HG03378 (cell line): ENCODE data around the gene TNFAIP8.
A peak's percentile ranks its signal among the peaks of the same experiment; 100 is the strongest.

Experiments
- ATAC-seq: cut with Tn5 transposase; IDR thresholded peaks from one replicate; pipeline ENCODE4 v1.9.1; 2021; ENCODE audit warnings: mild to moderate bottlenecking, moderate library complexity; ENCODE audit not compliant: unreplicated experiment

TNFAIP8 gene

DNA sequence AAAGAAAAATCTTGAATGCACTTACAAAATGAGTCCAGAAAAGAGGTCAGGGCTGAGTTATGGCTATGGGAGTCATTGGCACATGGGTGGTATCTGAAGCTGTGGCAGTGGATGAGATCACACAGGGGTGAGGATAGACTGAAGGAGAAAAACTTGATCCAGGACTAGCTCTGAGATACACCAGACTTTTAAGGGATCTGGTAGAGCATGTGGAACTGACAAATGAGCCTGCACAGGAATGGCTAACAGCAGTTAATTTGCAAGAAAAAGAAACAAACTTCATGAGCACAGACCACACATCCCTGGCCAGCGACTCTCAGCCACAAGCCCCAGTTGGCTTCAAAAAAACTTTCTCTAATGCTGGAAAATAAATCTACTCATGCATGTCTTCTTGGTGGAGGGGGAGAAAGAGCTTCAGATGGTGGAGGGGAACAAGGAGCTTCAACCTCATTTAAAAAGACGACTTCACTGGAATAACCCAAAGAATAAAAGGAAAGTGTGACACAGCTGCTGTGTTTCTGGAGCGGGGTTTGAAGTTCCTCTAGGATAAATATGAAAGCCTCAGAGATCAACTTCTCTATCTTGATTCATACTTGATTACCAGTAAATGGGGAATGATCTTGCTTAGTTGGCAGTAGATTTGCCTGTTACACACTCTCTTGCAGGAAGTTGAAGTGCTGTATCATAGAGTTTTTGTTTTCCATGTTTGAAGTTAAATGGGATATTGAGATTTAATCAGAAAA lies 33.6 kb downstream of the TNFAIP8 start:
- ATAC-seq: no peak

DNA sequence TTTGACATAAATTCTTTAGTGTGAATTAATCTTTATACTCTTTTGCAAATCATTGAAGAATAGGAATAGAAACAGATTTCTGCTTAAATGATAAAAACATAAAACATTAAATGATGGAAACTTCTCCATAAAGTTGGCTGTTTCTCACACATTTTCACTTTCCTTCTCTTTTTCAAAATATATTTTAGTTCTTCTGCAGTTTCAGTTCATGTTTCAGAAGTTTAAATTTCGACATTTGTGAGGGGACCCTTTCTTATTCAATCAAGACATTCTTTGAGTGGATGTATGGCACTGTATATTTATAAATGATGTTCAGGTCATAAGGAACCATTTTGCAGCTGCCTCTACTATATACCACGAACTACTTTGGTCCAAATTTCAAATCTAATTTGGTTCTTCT lies 34.6 kb downstream of the TNFAIP8 start:
- no peak for ATAC-seq

DNA sequence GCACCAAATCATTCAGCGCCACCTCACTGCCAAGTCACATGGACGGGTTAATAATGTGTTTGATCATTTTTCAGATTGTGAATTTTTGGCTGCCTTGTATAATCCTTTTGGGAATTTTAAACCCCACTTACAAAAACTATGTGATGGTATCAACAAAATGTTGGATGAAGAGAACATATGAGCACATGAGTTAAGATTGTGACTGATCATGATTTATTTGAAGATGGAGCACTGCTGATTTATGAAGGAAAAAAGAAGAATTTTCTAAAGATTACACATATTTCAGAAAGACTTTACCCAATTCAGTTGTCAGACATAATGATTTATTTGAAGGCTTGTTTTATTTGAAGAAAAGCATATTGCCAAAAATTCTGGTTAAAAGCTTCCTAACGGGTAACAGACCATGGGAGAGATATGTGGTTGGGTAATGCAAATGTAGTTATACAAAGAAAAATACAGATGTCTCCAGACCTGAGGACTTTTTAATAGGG lies 37.4 kb downstream of the TNFAIP8 start:
- no peak for ATAC-seq

DNA sequence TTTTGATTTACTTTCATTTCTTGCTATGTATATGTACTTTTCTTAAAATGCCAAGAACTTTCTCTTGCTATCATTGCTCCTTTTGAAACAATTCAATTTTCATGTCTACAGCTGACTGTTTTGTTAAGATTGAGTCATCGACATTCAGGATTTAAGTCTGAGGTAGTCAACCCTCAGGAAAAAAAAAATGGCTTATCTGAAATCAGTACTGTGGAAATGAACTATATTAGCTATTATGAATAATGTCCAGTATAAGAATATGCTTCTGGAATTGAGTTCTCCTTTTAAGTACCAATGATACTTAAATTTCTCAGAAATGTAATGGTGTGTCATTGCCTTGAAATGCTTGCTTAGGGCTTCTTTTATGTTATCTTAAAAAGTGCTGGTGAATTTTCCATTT lies 37.9 kb downstream of the TNFAIP8 start:
- ATAC-seq: no peak

DNA sequence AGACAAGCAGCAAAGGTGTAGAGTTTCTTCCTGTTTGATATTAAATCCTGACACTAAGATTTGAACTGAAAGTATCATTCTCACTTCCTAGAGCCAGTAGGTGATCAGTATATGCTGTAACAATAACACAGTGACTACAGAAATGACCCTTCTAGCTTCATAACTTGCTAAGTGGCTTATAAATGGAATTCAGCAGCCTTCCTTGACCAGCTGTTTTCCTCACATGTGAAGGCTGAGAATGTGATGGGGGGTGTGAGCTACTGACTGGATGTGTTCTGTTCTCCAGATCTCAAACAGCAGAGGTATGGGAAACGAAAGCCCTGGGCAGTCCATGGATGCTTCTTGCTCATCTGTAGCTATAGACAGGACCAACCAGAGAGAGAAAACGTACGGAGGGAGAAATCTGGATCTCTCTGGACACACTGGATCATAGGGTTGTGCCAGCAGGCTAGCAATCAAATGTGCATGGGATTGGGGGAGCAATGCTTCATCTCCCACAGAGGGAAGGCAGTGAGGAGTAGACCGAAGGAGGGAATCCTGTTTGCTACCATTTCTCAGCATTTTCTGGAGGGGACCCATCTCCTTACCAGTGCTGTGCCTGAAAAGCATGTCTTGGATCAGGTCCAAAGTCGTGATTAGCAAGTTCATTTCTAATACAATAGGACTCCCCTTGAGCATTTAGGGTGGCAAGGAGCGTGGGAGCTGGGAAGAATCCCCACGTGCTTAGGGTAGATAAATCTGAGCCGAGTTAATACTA lies 39.4 kb downstream of the TNFAIP8 start:
- peak; percentile 59 for ATAC-seq

DNA sequence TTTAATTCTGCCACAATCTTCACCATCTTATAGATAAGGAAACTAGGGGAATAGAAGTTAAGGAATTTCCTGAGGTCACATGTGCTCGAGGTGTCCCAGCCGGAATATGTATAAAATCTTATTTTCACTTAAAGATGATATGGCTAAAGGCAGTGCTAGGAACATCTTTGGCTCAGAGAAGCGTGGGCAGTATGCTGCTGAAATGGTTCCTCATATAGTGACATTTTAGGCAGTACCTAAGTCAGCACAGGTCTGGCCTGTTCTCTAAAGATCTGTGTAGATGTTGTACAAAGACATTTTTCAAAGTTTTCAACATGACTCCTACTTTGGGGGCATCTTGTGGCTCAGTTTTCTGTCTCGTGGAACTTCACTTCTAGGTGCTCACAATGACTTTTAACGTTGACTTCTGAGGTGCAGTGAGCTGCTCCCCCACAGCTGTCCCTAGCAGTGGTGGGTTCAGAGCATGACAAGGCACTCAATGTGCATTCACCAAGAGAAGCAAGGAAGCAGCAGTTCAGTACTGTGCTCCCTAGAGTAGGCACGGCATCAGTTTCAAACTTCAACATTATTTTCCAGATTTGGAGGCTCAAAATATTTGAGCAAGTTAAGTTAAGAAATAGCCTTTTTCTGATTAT lies 40.3 kb downstream of the TNFAIP8 start:
- ATAC-seq: no peak

DNA sequence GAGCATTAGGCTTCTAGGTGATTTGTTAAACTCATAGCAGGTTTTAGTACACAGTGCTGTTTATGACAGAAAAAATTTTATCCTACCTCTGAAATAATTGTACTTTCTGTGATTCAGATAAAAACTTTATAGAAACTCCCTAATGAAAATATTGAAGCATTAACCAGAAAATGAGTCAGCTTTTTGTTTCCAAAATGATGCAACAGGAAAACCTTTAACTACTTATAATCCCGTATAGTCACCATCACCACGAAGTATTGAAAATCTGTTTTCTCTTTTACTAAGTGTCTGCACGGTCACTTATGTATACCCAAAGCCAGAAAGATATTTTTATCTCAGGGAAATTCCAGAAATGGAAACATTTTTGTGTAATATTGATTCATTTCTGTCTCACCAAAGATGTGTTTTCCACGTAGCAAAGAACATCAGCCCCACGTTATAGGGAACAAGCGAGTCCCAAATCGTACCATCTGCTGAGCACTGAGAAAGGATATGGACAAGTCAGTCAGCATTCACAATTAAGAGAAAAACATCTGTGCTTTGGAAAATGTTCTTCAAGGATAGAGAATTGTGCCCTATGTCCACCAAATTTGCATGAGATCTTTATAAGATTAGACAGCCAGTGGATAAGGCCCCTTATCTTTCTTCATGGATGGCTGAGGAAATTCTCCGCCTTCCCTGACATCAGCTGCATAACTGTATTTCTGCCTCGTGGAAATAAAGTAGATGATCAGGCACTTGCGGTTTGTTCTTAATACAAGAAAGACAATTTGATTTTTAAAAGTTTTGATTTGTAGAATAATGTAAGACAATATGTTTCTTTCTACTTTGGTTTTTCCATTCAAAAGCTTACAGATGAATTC lies 41.9 kb downstream of the TNFAIP8 start:
- peak; percentile 78 for ATAC-seq

DNA sequence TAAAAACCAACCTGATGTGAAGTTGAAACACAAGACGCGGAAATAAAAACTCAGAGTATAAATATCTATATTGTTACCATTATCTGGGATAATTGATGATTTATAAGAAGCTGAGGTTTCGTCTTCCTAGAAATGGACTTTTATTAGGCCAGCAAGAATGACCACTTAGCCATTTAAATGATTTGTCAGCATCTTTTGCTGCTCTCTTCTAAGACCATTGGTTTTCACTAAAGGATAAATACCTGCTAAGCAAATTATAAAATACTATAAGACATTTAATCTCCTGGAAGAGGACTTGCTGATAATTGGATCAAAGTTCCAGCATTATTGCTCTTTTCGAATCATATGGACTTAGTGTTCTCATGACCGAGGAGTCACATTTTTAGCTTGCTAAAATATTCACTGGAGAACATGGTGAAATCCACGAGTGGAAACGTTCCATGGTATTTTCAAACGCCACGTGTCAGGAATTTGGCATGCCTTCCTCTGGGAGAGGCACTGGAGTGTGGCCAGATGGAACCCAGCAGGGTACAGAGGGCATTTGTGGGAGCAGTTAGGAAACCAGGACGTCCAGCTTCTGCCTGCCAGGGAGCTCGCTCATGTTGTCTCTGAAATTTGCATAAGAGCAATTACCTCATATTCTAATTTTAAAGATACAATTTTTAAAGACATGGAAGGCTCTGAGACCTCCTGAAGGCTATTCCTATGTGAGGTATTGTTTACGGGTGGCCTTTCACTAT lies 43.1 kb downstream of the TNFAIP8 start:
- ATAC-seq: no peak

DNA sequence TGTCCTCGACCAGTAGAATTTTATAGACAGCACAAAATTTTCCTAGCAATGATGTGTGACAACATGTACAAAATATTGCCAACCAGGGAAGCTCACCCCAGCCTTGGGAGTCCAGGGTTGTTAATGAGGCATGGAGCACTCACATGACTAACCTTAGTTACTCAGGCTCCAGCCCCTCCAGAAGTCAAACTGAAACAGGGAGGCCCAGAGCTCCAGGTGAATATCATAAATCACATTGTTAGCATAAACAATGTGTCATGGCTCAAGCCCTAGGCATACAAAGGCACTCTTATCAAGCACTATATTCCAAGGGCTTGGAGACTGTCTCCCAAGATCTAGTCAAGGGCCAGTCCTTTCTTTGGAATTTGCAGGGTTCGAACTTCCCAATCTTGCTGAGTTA lies 44.4 kb downstream of the TNFAIP8 start:
- no peak for ATAC-seq

DNA sequence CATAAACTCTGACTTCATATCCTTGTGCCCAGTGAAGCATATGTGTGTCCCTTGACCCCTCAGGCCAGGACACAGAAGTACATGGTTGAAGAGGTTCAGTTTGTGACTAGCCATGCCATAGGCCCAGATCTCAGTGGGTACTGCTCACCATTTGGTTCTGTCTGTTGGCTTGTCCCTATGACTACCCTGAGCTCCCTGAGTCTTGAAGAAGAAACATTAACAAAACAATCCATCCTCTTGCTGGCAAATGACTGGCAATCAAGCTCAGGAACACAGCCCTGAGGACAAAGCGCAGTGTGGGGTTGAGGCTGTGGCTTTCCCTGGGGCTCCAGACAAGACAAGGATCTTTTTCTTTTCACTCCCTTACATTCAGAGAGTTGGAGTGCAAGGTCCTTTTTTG lies 46.3 kb downstream of the TNFAIP8 start:
- no peak for ATAC-seq

DNA sequence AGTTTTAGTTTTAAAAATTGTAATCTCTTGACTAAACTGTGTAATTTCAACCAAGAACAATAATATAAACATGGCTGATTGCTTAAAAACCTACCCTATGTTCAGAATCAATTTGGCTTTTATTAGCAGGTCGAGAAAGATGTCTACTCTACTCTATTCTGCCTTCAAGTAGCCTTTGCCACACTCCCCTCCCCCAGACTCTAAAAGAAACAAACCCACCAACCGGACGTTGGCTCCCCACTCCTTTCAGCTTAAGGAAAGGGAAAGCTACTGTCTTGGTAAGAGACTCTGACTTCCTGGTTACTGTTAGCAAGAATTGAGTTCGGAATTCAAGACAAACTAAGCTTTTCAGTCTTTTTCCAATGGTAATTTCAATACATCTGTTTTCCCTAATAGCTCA lies 46.7 kb downstream of the TNFAIP8 start:
- no peak for ATAC-seq

DNA sequence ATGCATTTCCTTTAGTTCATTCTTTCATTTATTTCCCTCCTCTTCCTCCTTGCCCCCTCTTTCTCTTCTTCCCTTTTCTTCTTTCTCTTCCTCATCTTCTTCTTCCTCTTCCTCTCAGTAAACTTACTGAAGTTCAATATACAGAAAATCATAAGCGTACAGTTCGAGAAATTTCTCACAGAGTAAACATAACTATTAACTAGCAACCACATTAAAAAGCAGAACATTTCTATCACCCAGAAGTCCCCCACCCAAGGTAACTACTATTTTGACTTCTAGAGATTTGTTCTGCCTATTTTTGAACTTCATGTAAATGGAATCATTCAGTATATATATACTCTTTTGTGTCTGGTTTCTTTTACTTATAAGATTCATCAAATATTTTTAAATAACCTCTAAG lies 48.2 kb downstream of the TNFAIP8 start:
- ATAC-seq: no peak

DNA sequence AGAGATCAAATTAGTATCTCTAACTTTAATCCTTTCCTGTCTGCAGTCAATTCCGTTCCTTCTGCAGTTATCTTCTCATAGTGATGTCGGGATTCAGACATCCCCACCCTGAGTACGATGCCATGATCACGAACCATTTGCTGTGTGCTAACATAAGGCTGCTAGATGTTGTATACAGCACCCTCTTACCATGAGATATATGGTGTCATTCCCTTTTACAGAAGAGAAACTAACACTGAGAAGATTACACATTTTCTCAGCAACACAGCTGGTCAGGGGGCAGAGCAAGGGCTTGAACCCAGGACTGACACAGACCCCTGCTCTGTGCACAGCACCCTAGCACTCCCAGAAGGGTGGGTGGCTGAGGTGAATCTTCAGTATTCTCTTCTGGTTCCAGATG lies 49.6 kb downstream of the TNFAIP8 start:
- peak; percentile 50 for ATAC-seq

DNA sequence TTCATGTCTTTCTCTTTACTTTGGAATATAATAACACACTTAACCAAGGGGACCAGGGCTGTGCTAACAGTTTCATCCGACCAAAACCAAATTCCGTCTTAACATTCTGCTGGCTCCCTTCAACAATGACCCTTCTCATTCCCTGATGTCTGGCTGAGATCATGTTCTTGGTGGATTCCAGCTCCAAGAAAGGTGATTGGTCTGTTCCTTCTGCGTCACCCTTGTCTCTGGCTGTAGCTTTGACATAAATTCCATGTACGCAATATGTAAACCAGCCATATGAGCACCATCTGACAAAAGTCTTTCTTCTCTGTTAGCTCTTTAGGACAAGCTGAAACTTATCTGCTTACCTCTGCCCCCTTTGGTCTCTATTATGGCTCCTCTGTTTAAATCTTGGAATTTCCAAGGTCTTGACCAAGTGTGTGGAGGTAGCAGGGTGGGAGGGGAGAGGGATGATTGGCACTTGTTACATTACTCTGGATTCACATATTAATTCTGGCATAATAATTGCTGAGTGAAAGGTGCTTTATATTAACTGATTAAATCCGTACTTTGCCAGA lies 50.8 kb downstream of the TNFAIP8 start:
- no peak for ATAC-seq

DNA sequence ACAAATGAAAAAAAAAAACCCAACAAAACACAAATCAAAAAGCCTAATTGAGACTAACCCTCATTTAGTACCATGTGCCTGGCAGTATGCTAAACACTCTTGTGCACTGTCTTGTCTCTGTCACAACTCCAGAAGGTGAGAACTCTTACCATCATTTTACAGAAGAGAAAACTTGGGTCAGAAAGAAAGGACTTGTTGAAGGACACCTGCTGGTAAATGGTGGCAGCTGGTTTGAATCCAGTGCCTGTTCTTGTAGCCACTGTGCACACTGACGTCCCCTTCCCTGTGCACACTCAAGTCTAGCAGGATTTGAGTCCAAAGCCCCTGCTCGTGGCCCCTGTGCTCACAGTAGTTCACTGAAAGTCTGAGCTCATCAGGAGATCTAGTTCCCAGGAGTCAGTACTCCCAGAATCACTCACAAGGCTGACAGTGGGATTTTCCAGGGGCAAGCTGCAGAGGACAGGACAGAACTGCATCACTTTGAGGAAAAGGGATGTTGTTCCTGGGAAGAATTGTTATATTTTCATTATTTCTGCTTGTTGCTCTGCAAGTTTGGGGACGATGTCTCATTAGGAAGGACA lies 53.5 kb downstream of the TNFAIP8 start:
- peak; percentile 30 for ATAC-seq

DNA sequence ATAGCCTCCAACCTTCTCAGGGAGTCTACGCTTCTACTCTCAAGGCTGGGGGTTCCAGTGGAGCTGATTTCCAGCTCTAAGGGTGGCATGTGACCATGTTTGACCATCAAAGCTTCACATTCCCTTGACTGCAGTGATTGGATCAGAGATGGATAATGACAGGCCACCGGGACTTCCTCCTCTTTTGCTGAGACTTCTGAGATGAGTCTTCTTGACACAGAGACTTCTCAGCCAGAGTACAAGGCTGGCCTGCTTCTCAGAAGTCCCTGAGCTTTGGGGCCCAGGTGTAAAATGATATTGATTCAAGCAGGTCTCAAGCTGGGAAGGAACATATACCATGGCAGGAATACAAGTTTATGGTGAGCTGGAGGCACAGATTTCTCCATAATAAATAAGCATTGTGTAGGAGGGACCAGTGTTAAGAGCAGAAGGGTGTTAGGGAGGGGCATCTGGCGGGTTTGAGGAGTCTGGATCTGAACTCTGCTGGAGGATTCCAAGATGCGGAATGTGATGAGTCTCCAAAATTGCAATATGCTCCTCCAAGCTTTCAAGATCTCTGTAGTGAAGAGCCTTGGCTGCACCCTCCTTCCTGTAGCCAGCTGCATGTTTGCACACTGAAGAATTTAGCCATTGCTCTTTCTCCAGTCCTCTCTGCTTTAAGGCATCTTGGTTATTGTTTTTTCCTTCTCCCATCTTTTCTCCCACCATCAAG lies 54.8 kb downstream of the TNFAIP8 start:
- no peak for ATAC-seq

DNA sequence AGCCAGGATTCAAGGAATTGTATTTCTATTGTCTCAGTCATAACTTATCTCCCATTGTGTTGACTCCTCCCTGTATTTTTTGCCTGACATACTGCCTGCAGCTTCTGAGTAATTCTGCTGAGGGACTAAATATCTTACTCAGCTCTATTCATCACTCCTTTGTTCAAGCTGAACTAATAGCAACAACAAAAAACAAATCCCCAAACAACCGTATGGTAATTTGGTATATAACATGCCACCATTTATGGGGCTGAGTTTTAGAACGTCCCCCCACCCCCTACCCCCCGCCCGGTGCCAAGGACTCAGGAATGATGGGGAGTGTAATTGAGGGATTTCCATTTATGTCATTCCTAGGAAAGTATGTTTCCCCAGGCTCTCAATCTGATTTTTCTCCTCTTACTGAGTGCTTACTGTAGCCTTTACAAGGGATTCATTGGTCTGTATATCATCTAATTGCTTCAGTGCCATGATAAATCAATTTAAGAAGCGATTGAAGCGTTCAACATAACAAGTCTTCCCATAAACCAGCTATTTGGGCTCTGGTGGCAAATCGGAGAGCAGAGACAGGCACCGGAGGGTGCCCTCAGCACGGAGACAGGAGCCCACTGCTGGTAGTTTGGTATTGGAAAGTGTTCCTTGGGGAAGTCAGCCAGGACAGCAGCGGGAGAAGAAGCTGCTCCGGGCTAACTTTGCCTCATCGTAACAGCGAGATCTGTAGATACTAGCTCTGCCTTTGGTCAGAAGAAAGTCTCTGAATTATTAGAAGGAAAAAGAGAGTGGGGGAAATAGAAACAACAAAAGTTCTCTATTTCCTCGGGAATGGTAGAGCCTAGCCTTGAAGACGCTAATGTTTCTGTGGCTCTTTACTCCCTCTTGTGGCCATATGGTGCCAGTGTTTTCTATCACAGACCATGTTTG lies 55.8 kb downstream of the TNFAIP8 start:
- ATAC-seq: peak; percentile 79
